ENCODE data around the gene KLHDC4. TPM values are rescaled to one million over a fixed set of nuclear protein-coding genes. Genes with fewer than 3 reads are reported as not detected.

The KLHDC4 gene
- total and polyA plus RNA-seq, 4 donors: 8.2 to 27.6 (median 14.2) TPM

- H3K27me3 ChIP-seq (ENCODE audit: control insufficient read depth in 4 of 4, insufficient read depth in 4 of 4, low read length in 3 of 4): no peaks in the 10 kb centered on the region
- 96% methylated on average over 17 of the region's 17 CpGs for WGBS
- peaks cover 6 to 46% (median 19%) of the 10 kb centered on the region in 4 donors for H3K36me3 ChIP-seq (ENCODE audit: control insufficient read depth in 4 of 4, insufficient read depth in 3 of 4, low read depth in 1 of 4, low read length in 3 of 4)
- no peaks in the 10 kb centered on the region for H3K9me3 ChIP-seq (ENCODE audit: control insufficient read depth in 4 of 4, low read length in 3 of 4)
- no peaks in the 10 kb centered on the region for H3K4me1 ChIP-seq (ENCODE audit: control insufficient read depth in 4 of 4, insufficient read depth in 4 of 4, low read length in 3 of 4)
- no peak for DNase-seq (ENCODE audit: low spot score)
- no peak overlapping the region for H3K27ac ChIP-seq (ENCODE audit: low read depth in 1 of 2, low read length in 2 of 2)
- no peak overlapping the region for H3K9ac ChIP-seq (ENCODE audit: low read depth in 1 of 2, low read length in 2 of 2)
- no peak overlapping the region for H3K4me3 ChIP-seq (ENCODE audit: low read depth in 1 of 3, low read length in 3 of 3)
- no peak for TF ChIP-seq YY1 (IDR thresholded peaks at IDR 0.05)
- no peak for TF ChIP-seq TAF1 (conservative IDR thresholded peaks at IDR 0.05)
- TF ChIP-seq EGR1 (IDR thresholded peaks at IDR 0.05; ENCODE audit: low read depth in 2 of 2): no peak
- TF ChIP-seq, protein P1, sequence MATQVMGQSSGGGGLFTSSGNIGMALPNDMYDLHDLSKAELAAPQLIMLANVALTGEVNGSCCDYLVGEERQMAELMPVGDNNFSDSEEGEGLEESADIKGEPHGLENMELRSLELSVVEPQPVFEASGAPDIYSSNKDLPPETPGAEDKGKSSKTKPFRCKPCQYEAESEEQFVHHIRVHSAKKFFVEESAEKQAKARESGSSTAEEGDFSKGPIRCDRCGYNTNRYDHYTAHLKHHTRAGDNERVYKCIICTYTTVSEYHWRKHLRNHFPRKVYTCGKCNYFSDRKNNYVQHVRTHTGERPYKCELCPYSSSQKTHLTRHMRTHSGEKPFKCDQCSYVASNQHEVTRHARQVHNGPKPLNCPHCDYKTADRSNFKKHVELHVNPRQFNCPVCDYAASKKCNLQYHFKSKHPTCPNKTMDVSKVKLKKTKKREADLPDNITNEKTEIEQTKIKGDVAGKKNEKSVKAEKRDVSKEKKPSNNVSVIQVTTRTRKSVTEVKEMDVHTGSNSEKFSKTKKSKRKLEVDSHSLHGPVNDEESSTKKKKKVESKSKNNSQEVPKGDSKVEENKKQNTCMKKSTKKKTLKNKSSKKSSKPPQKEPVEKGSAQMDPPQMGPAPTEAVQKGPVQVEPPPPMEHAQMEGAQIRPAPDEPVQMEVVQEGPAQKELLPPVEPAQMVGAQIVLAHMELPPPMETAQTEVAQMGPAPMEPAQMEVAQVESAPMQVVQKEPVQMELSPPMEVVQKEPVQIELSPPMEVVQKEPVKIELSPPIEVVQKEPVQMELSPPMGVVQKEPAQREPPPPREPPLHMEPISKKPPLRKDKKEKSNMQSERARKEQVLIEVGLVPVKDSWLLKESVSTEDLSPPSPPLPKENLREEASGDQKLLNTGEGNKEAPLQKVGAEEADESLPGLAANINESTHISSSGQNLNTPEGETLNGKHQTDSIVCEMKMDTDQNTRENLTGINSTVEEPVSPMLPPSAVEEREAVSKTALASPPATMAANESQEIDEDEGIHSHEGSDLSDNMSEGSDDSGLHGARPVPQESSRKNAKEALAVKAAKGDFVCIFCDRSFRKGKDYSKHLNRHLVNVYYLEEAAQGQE (IDR thresholded peaks at IDR 0.05): no peak
- TF ChIP-seq SP1 (IDR thresholded peaks at IDR 0.05): no peak
- TF ChIP-seq JUND (IDR thresholded peaks at IDR 0.05): no peak
- no peak for TF ChIP-seq HNF4G (IDR thresholded peaks at IDR 0.05)
- TF ChIP-seq ZBTB33 (IDR thresholded peaks at IDR 0.05): no peak
- TF ChIP-seq FOXA1 (IDR thresholded peaks at IDR 0.05): no peak
- TF ChIP-seq HNF4A (conservative IDR thresholded peaks at IDR 0.05): no peak
- no peak for TF ChIP-seq NR2F2 (IDR thresholded peaks at IDR 0.05)
- TF ChIP-seq FOXA2 (IDR thresholded peaks at IDR 0.05): no peak
- TF ChIP-seq, protein P2, sequence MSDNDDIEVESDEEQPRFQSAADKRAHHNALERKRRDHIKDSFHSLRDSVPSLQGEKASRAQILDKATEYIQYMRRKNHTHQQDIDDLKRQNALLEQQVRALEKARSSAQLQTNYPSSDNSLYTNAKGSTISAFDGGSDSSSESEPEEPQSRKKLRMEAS (IDR thresholded peaks at IDR 0.05): no peak
- TF ChIP-seq RXRA (IDR thresholded peaks at IDR 0.05): no peak
- TF ChIP-seq, protein P3, sequence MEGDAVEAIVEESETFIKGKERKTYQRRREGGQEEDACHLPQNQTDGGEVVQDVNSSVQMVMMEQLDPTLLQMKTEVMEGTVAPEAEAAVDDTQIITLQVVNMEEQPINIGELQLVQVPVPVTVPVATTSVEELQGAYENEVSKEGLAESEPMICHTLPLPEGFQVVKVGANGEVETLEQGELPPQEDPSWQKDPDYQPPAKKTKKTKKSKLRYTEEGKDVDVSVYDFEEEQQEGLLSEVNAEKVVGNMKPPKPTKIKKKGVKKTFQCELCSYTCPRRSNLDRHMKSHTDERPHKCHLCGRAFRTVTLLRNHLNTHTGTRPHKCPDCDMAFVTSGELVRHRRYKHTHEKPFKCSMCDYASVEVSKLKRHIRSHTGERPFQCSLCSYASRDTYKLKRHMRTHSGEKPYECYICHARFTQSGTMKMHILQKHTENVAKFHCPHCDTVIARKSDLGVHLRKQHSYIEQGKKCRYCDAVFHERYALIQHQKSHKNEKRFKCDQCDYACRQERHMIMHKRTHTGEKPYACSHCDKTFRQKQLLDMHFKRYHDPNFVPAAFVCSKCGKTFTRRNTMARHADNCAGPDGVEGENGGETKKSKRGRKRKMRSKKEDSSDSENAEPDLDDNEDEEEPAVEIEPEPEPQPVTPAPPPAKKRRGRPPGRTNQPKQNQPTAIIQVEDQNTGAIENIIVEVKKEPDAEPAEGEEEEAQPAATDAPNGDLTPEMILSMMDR (IDR thresholded peaks at IDR 0.05; ENCODE audit: low read depth, low read length, missing input control): no peak
- no peak for TF ChIP-seq GABPA (IDR thresholded peaks at IDR 0.05 in 1 of 2, conservative IDR thresholded peaks at IDR 0.05 in 1 of 2)
- no peak for TF ChIP-seq RAD21 (IDR thresholded peaks at IDR 0.05)
- no peak for TF ChIP-seq ATF3 (IDR thresholded peaks at IDR 0.05)
These were observed 22.9 kb downstream of the KLHDC4 start for GRCh38 chr16:87742781-87743490.

Measured in liver (tissue), 9 donors.